Spleen (tissue), 11 donors: ENCODE results near the gene RELL1. TPM values are rescaled to one million over a fixed set of nuclear protein-coding genes. Genes with fewer than 3 reads are reported as not detected.

Source experiments
- DNase-seq: peaks from one replicate; pipeline ENCODE4 v3.0.0-alpha.2; 2020
- H3K27ac ChIP-seq, 8 donors: fragments of 200-600 bp; sonication (generic) in 7 of 8; 1 replicate in 4 of 8; 2 replicates in 4 of 8; pipeline versions ENCODE4 v1.5.0 to v1.8.0; 2016 to 2021; ENCODE audit warnings: inconsistent platforms in 4 of 8, mild to moderate bottlenecking in 4 of 8, moderate library complexity in 1 of 8
- H3K27me3 ChIP-seq, 7 donors: fragments of 200-600 bp; sonication (generic) in 6 of 7; replicated peaks in 1 of 7; 1 replicate in 4 of 7; 2 replicates in 3 of 7; pipeline versions ENCODE4 v1.5.0 to v1.8.0; 2016 to 2021; ENCODE audit warnings: inconsistent platforms in 3 of 7, mild to moderate bottlenecking in 1 of 7
- H3K36me3 ChIP-seq, 6 donors: fragments of 200-600 bp; sonication (generic) in 5 of 6; 1 replicate in 4 of 6; 2 replicates in 2 of 6; pipeline versions ENCODE4 v1.5.0 to v1.8.0; 2016 to 2021; ENCODE audit warnings: inconsistent platforms in 2 of 6
- H3K4me1 ChIP-seq, 6 donors: fragments of 200-600 bp; sonication (generic) in 5 of 6; 1 replicate in 3 of 6; 2 replicates in 3 of 6; pipeline versions ENCODE4 v1.5.0 to v1.8.0; 2016 to 2021; ENCODE audit warnings: inconsistent platforms in 3 of 6
- H3K4me3 ChIP-seq, 8 donors: fragments of 200-600 bp; sonication (generic) in 7 of 8; 1 replicate in 4 of 8; 2 replicates in 4 of 8; pipeline versions ENCODE4 v1.5.0 to v1.8.0; 2016 to 2021; ENCODE audit warnings: inconsistent platforms in 4 of 8, mild to moderate bottlenecking in 4 of 8, moderate library complexity in 2 of 8
- H3K9me3 ChIP-seq, 8 donors: fragments of 200-600 bp; sonication (generic) in 7 of 8; 1 replicate in 4 of 8; 2 replicates in 4 of 8; pipeline versions ENCODE4 v1.5.0 to v1.8.0; 2016 to 2021; ENCODE audit warnings: inconsistent platforms in 4 of 8
- POLR2A ChIP-seq, 3 donors: fragments of 450-650 bp; IDR thresholded peaks; one replicate each; pipeline ENCODE4 v1.5.1; 2017; ENCODE audit warnings: antibody characterized with exemption in 3 of 3, mild to moderate bottlenecking in 1 of 3
- POLR2AphosphoS5 ChIP-seq, 3 donors: sonication (generic); formaldehyde crosslinking; IDR thresholded peaks; one replicate each; pipeline ENCODE4 v1.5.1; 2017; ENCODE audit warnings: antibody characterized with exemption in 3 of 3
- WGBS, 5 donors: extraction: QIAGEN DNeasy Blood & Tissue Kit in 3 of 5; methylation state at CpG; one replicate each; pipeline versions ENCODE4 v1.1.5 to v1.1.7; 2013 to 2018; 5-methylcytosine and 5-hydroxymethylcytosine counted together
- intact Hi-C: fragments of 100-400 bp; cut with DNase I; formaldehyde crosslinking; loops from one replicate; pipeline ENCODE4 v1.15.0; 2023; ENCODE audit warnings: low total_unique reads
- polyA plus RNA-seq, 3 donors: library from polyadenylated mRNA; stranded (reverse); fragments of 200-250 nt; gene quantifications; one replicate each; pipeline ENCODE4 v1.2.1, GENCODE V29; 2013
- total RNA-seq, 7 donors: library from RNA; depleted of rRNA in 3 of 7; stranded (reverse); fragments of >200 nt in 3 of 7; fragmentation: NEBNext Ultra II Directional in 4 of 7; extraction: Animal tissue kit (Norgen Biotek cat#: 25700) in 4 of 7; gene quantifications; one replicate each; pipeline versions ENCODE4 v1.1.0 to v1.2.1, GENCODE V29; 2016 to 2021
- TF ChIP-seq, protein P1 (sequence below), 11 experiments: fragments of 200-600 bp in 7 of 11; fragments of 450-650 bp in 4 of 11; sonication (generic) in 4 of 11; IDR thresholded peaks in 8 of 11; conservative IDR thresholded peaks in 3 of 11; 1 replicate in 7 of 11; 2 replicates in 4 of 11; pipeline versions ENCODE4 v1.4.0 to v1.8.0; 2016 to 2021; ENCODE audit warnings: antibody characterized with exemption in 11 of 11, inconsistent platforms in 4 of 11, mild to moderate bottlenecking in 1 of 11
- donor health status: healthy with polysubstance abuse.
- donor health status: DM: no; HTN: no; CAD: no; lungs with moderate emphysema.
- donor health status: DM: no; HTN: no; CAD: no.
- donor health status: Bipolar disorder and iron deficiency.
- donor health status: healthy.
- donor health status: DM: no; HTN: no; CAD: no.
- donor health status: DM: yes; HTN: yes; CAD: no.

The RELL1 gene
- total and polyA plus RNA-seq, 10 donors: 0.59 to 70.4 (median 42.6) TPM

DNA sequence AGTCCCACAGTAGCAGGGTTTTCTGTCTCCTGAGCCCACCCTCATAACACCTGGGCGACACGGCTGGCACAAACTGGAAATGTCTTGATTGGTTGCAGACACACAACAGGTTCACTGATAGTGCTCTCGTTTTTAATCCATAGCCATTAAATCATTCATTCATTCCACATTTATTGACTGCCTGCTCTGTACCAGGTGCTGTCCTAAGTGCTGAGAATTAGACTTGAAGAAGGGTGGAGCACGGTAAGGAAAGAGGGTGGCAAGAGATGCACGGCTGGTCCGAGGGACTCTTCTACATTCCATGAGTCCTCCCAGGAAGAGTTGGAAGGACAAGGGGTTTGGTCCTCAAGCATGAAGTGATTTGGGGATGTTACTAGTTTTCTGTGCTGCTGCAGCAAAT, 100.0 kb downstream of the RELL1 start:
- WGBS, 5 donors: 46 to 58% (median 48%) methylated on average over 5 to 6 of the region's 6 CpGs
- intact Hi-C loops: no loop called here

DNA sequence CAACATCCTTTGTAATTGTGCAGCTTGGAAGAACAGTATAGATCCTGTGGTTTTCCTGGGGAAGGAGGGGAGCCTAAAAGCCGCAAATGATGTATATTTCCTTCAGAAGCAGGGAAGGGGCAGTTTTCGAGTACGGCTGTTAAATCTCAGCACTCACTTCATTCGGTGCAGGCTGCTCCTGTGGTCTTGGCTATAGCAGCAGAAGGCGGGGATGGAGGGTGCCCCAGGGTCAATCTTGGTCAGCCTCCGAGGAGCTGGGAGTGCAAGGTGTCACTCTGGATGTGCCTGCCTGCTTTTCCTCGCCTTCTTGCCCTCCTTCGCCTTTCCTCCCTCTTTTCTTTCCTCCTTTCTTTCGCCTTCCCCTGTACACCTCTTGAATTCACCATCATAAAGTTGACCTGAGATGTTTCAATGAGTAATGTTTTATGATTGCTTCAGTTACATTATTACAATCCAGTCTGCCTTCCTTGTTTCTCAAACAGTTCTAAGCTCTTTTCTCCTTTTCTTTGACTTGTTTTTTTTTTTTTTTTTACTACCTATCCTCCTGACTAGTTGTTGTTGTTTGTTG, 101.6 kb downstream of the RELL1 start:
- H3K36me3 ChIP-seq: peaks cover 0 to 5% (median 0%) of the 10 kb centered on the region in 6 donors
- intact Hi-C loops: no loop called here
- no peak overlapping the region for H3K4me3 ChIP-seq
- H3K9me3 ChIP-seq: peaks cover 0 to 28% (median 22%) of the 10 kb centered on the region in 8 donors
- 37 to 53% (median 44%) methylated on average over 9 of the region's 9 CpGs for WGBS, 5 donors
- H3K4me1 ChIP-seq: no peaks in the 10 kb centered on the region
- TF ChIP-seq POLR2AphosphoS5 (IDR thresholded peaks at IDR 0.05) (no peak), POLR2A (IDR thresholded peaks at IDR 0.05) (no peak)
- TF ChIP-seq, protein P1, sequence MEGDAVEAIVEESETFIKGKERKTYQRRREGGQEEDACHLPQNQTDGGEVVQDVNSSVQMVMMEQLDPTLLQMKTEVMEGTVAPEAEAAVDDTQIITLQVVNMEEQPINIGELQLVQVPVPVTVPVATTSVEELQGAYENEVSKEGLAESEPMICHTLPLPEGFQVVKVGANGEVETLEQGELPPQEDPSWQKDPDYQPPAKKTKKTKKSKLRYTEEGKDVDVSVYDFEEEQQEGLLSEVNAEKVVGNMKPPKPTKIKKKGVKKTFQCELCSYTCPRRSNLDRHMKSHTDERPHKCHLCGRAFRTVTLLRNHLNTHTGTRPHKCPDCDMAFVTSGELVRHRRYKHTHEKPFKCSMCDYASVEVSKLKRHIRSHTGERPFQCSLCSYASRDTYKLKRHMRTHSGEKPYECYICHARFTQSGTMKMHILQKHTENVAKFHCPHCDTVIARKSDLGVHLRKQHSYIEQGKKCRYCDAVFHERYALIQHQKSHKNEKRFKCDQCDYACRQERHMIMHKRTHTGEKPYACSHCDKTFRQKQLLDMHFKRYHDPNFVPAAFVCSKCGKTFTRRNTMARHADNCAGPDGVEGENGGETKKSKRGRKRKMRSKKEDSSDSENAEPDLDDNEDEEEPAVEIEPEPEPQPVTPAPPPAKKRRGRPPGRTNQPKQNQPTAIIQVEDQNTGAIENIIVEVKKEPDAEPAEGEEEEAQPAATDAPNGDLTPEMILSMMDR (IDR thresholded peaks at IDR 0.05 in 8 of 11, conservative IDR thresholded peaks at IDR 0.05 in 3 of 11): no peak
- H3K27ac ChIP-seq: no peak overlapping the region
- no peak for DNase-seq
- peaks cover 0 to 20% (median 5%) of the 10 kb centered on the region in 7 donors for H3K27me3 ChIP-seq

More for the DNA sequence above, 100.0 kb downstream of the RELL1 start:
- no peak for DNase-seq
- TF ChIP-seq POLR2AphosphoS5 (IDR thresholded peaks at IDR 0.05): no peak
- TF ChIP-seq, protein P1 (IDR thresholded peaks at IDR 0.05 in 8 of 11, conservative IDR thresholded peaks at IDR 0.05 in 3 of 11): no peak
- TF ChIP-seq POLR2A (IDR thresholded peaks at IDR 0.05): no peak
- Histone ChIP-seq H3K27ac (no peak overlapping the region), H3K36me3 (peaks cover 0 to 15% (median 0%) of the 10 kb centered on the region in 6 donors), H3K27me3 (peaks cover 0 to 20% (median 5%) of the 10 kb centered on the region in 7 donors), H3K9me3 (peaks cover 0 to 12% (median 6%) of the 10 kb centered on the region in 8 donors), H3K4me3 (no peak overlapping the region), H3K4me1 (no peaks in the 10 kb centered on the region)

DNA sequence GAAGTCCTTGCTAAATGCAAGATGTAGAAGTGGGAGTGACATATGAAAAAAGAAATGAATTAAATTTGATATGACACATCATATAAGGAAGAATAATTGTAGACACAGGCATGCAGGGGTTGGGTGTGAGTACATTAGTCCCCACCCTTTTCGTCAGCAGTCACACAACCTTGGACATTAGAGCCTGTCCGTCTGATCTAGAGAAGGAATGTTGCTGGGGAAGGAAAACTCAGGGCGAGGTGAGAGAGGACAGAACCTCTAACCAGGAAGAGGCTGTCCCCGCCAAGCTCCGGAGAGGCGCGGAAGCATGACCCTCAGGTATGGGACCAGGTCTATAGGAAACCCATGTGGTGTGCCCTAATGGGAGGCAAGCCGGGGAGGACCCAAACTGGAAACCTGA, 102.1 kb downstream of the RELL1 start:
- Histone ChIP-seq H3K27ac (no peak overlapping the region), H3K27me3 (peaks cover 0 to 20% (median 5%) of the 10 kb centered on the region in 7 donors), H3K9me3 (peaks cover 0 to 33% (median 26%) of the 10 kb centered on the region in 8 donors), H3K36me3 (peaks cover 0 to 5% (median 0%) of the 10 kb centered on the region in 6 donors), H3K4me3 (no peak overlapping the region), H3K4me1 (no peaks in the 10 kb centered on the region)
- intact Hi-C loops: no loop called here
- no peak for DNase-seq
- TF ChIP-seq POLR2A (IDR thresholded peaks at IDR 0.05): no peak
- TF ChIP-seq, protein P1 (IDR thresholded peaks at IDR 0.05 in 8 of 11, conservative IDR thresholded peaks at IDR 0.05 in 3 of 11): no peak
- no peak for TF ChIP-seq POLR2AphosphoS5 (IDR thresholded peaks at IDR 0.05)
- 28 to 58% (median 35%) methylated on average over 8 of the region's 8 CpGs for WGBS, 5 donors

DNA sequence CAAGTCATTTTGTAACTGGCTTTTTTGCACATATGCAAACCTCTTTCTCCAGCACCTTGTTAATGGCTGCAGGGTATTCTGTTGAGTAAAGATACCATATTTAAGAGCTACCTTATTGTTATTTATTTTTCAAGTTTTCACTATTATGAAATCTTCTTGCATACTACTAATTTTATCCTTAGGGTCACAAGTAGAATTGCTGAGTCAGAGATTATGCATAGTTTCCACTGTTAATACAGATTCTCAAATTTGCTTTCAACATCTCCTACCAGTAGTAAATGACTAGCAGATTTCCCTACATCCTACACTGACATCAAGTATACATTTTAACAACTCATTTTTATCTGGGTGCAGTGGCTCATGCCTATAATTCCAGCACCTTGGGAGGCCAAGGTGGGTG, 112.6 kb downstream of the RELL1 start:
- Histone ChIP-seq H3K9me3 (peaks cover 0 to 23% (median 7%) of the 10 kb centered on the region in 8 donors), H3K27ac (no peak overlapping the region), H3K4me1 (no peaks in the 10 kb centered on the region), H3K4me3 (no peak overlapping the region), H3K27me3 (no peaks in the 10 kb centered on the region), H3K36me3 (no peaks in the 10 kb centered on the region)
- TF ChIP-seq, protein P1 (IDR thresholded peaks at IDR 0.05 in 8 of 11, conservative IDR thresholded peaks at IDR 0.05 in 3 of 11): no peak
- TF ChIP-seq POLR2A (IDR thresholded peaks at IDR 0.05) (no peak), POLR2AphosphoS5 (IDR thresholded peaks at IDR 0.05) (no peak)
- intact Hi-C loops: no loop called here
- no peak for DNase-seq
